Neuronal stem cell (in vitro differentiated cells): ENCODE data around the gene MAP3K7CL.

Source experiments
- DNase-seq: peaks from one replicate; pipeline ENCODE4 v3.0.0-alpha.2; 2013; ENCODE audit warnings: low spot score
- H2AFZ ChIP-seq: one replicate; pipeline ENCODE4 v1.6.1; 2013; ENCODE audit warnings: mild to moderate bottlenecking, low read length, inconsistent platforms
- H2AK5ac ChIP-seq: 2 replicates; pipeline ENCODE4 v1.6.1; 2013; ENCODE audit warnings: low read depth, mild to moderate bottlenecking, inconsistent platforms, low read length, moderate library complexity, mixed read lengths
- H2BK120ac ChIP-seq: 2 replicates; pipeline ENCODE4 v1.6.1; 2013; ENCODE audit warnings: low read depth, mild to moderate bottlenecking, inconsistent platforms, low read length, moderate library complexity, mixed read lengths
- H2BK12ac ChIP-seq: one replicate; pipeline ENCODE4 v1.6.1; 2013; ENCODE audit warnings: low read length, inconsistent platforms
- H2BK15ac ChIP-seq: 2 replicates; pipeline ENCODE4 v1.6.1; 2013; ENCODE audit warnings: mild to moderate bottlenecking, low read length, inconsistent platforms, mixed read lengths
- H2BK5ac ChIP-seq: one replicate; pipeline ENCODE4 v1.6.1; 2013; ENCODE audit warnings: inconsistent platforms, mild to moderate bottlenecking, low read length, moderate library complexity
- H3K14ac ChIP-seq: one replicate; pipeline ENCODE4 v1.6.1; 2013; ENCODE audit warnings: low read length, inconsistent platforms
- H3K18ac ChIP-seq: 2 replicates; pipeline ENCODE4 v1.6.1; 2013; ENCODE audit warnings: low read length, inconsistent platforms
- H3K23ac ChIP-seq: 2 replicates; pipeline ENCODE4 v1.6.1; 2013; ENCODE audit warnings: low read depth, mild to moderate bottlenecking, mixed read lengths, low read length, inconsistent platforms; ENCODE audit not compliant: poor library complexity
- H3K27ac ChIP-seq: replicated peaks from 3 replicates; pipeline ENCODE4 v1.5.1; 2013; ENCODE audit warnings: low read length, inconsistent platforms
- H3K27me3 ChIP-seq, 3 experiments: 2 replicates each; pipeline ENCODE4 v1.6.1; 2013; ENCODE audit warnings: low read length in 3 of 3, mild to moderate bottlenecking in 2 of 3, inconsistent platforms in 1 of 3, low read depth in 1 of 3, mixed read lengths in 1 of 3, moderate library complexity in 1 of 3; ENCODE audit not compliant: control insufficient read depth in 3 of 3, insufficient read depth in 3 of 3
- H3K36me3 ChIP-seq, 2 donors: replicated peaks in 1 of 2; 2 replicates each; pipeline ENCODE4 v1.6.1; 2013; ENCODE audit warnings: low read length in 2 of 2; ENCODE audit not compliant: control insufficient read depth in 2 of 2, insufficient read depth in 2 of 2
- H3K4ac ChIP-seq: 2 replicates; pipeline ENCODE4 v1.6.1; 2013; ENCODE audit warnings: inconsistent platforms, mild to moderate bottlenecking, low read length, moderate library complexity
- H3K4me1 ChIP-seq, 2 donors: 1 replicate in 1 of 2; 2 replicates in 1 of 2; pipeline ENCODE4 v1.6.1; 2013; ENCODE audit warnings: low read length in 2 of 2, low read depth in 1 of 2; ENCODE audit not compliant: control insufficient read depth in 2 of 2, insufficient read depth in 1 of 2
- H3K4me2 ChIP-seq: one replicate; pipeline ENCODE4 v1.6.1; 2013; ENCODE audit warnings: mild to moderate bottlenecking, low read length, inconsistent platforms; ENCODE audit not compliant: insufficient read depth, poor library complexity, severe bottlenecking
- H3K4me3 ChIP-seq, 2 donors: 2 replicates each; pipeline ENCODE4 v1.5.1; 2013; ENCODE audit warnings: low read length in 2 of 2, mild to moderate bottlenecking in 2 of 2, inconsistent platforms in 1 of 2, moderate library complexity in 1 of 2
- H3K79me1 ChIP-seq: one replicate; pipeline ENCODE4 v1.6.1; 2013; ENCODE audit warnings: low read depth, mild to moderate bottlenecking, inconsistent platforms, low read length, moderate library complexity
- H3K9ac ChIP-seq: one replicate; pipeline ENCODE4 v1.6.1; 2013; ENCODE audit warnings: mild to moderate bottlenecking, low read depth, low read length, inconsistent platforms; ENCODE audit not compliant: poor library complexity
- H3K9me3 ChIP-seq, 2 donors: replicated peaks in 1 of 2; 2 replicates each; pipeline versions ENCODE3 to v1.6.1; 2013; ENCODE audit warnings: low read length in 2 of 2, mild to moderate bottlenecking in 2 of 2, inconsistent platforms in 1 of 2, low read depth in 1 of 2, mixed read lengths in 1 of 2, moderate library complexity in 1 of 2; ENCODE audit not compliant: control insufficient read depth in 2 of 2, insufficient read depth in 1 of 2
- H4K8ac ChIP-seq: one replicate; pipeline ENCODE4 v1.6.1; 2013; ENCODE audit warnings: low read depth, mild to moderate bottlenecking, inconsistent platforms, low read length, moderate library complexity
- H4K91ac ChIP-seq: one replicate; pipeline ENCODE4 v1.6.1; 2013; ENCODE audit warnings: low read length, low read depth, mild to moderate bottlenecking, inconsistent platforms; ENCODE audit not compliant: poor library complexity
- WGBS, 2 donors: extraction: QIAGEN DNeasy Blood & Tissue Kit; methylation state at CpG; one replicate each; pipeline ENCODE4 v1.1.7; 2013; ENCODE audit warnings: missing lambda C conversion rate in 2 of 2, mixed read lengths in 1 of 2; ENCODE audit not compliant: insufficient read length in 2 of 2, insufficient replicate concordance in 1 of 2; ENCODE audit errors: extremely low coverage in 2 of 2; 5-methylcytosine and 5-hydroxymethylcytosine counted together

MAP3K7CL gene

GRCh38 chr21:29133796-29134195 lies 3.4 kb downstream of the MAP3K7CL start:
- WGBS, 2 donors: no CpG with 5 or more reads among the region's 5 CpGs

GRCh38 chr21:29135481-29135880 lies 5.0 kb downstream of the MAP3K7CL start:
- H3K23ac ChIP-seq: no peak overlapping the region
- no peak for DNase-seq
- H4K91ac ChIP-seq: no peak overlapping the region
- H3K14ac ChIP-seq: no peak overlapping the region
- H3K4me3 ChIP-seq: no peak overlapping the region
- no peak overlapping the region for H3K27ac ChIP-seq
- H3K4ac ChIP-seq: no peak overlapping the region
- no peak overlapping the region for H3K18ac ChIP-seq
- H3K27me3 ChIP-seq: peaks cover 0 to 5% (median 0%) of the 10 kb centered on the region in 3 experiments
- H3K9ac ChIP-seq: no peak overlapping the region
- H3K79me1 ChIP-seq: no peaks in the 10 kb centered on the region
- no peak overlapping the region for H2BK12ac ChIP-seq
- no peaks in the 10 kb centered on the region for H3K36me3 ChIP-seq
- H2BK5ac ChIP-seq: no peak overlapping the region
- no peak overlapping the region for H2BK15ac ChIP-seq
- no peak overlapping the region for H3K4me2 ChIP-seq
- H2BK120ac ChIP-seq: no peak overlapping the region
- no peaks in the 10 kb centered on the region for H3K4me1 ChIP-seq
- H2AFZ ChIP-seq: no peak overlapping the region
- no peaks in the 10 kb centered on the region for H3K9me3 ChIP-seq
- no peak overlapping the region for H2AK5ac ChIP-seq
- no peak overlapping the region for H4K8ac ChIP-seq

More at GRCh38 chr21:29133796-29134195, 3.4 kb downstream of the MAP3K7CL start:
- no peak overlapping the region for H3K18ac ChIP-seq
- no peak overlapping the region for H2BK15ac ChIP-seq
- H3K23ac ChIP-seq: no peak overlapping the region
- no peak overlapping the region for H4K8ac ChIP-seq
- H3K4me3 ChIP-seq: no peak overlapping the region
- no peak overlapping the region for H3K4ac ChIP-seq
- H3K4me1 ChIP-seq: no peaks in the 10 kb centered on the region
- H3K4me2 ChIP-seq: no peak overlapping the region
- no peaks in the 10 kb centered on the region for H3K36me3 ChIP-seq
- no peak overlapping the region for H3K27ac ChIP-seq
- H3K27me3 ChIP-seq: peaks cover 0 to 5% (median 0%) of the 10 kb centered on the region in 3 experiments
- H2AK5ac ChIP-seq: no peak overlapping the region
- peaks cover 0 to 8% of the 10 kb centered on the region in 2 donors for H3K9me3 ChIP-seq
- H3K79me1 ChIP-seq: no peaks in the 10 kb centered on the region
- H2AFZ ChIP-seq: no peak overlapping the region
- no peak overlapping the region for H2BK120ac ChIP-seq
- no peak for DNase-seq
- no peak overlapping the region for H3K9ac ChIP-seq
- no peak overlapping the region for H4K91ac ChIP-seq
- H2BK5ac ChIP-seq: no peak overlapping the region
- no peak overlapping the region for H3K14ac ChIP-seq
- H2BK12ac ChIP-seq: no peak overlapping the region

GRCh38 chr21:29136033-29136432 lies 5.6 kb downstream of the MAP3K7CL start:
- Histone ChIP-seq H3K23ac (no peak overlapping the region), H2BK5ac (no peak overlapping the region), H2AK5ac (no peak overlapping the region), H4K8ac (no peak overlapping the region), H4K91ac (no peak overlapping the region), H3K9ac (no peak overlapping the region), H3K36me3 (no peaks in the 10 kb centered on the region), H2BK15ac (no peak overlapping the region), H3K18ac (no peak overlapping the region), H3K27me3 (no peaks in the 10 kb centered on the region), H2BK12ac (no peak overlapping the region), H2BK120ac (no peak overlapping the region), H3K4ac (no peak overlapping the region), H3K27ac (no peak overlapping the region), H2AFZ (no peak overlapping the region), H3K4me3 (no peak overlapping the region), H3K79me1 (no peaks in the 10 kb centered on the region), H3K14ac (no peak overlapping the region), H3K4me1 (no peaks in the 10 kb centered on the region), H3K4me2 (no peak overlapping the region), H3K9me3 (no peaks in the 10 kb centered on the region)
- DNase-seq: no peak
- WGBS, 2 donors: no CpG with 5 or more reads among the region's 1 CpG

GRCh38 chr21:29144736-29145353 lies 14.4 kb downstream of the MAP3K7CL start:
- no CpG with 5 or more reads among the region's 2 CpGs for WGBS, 2 donors
- no peak overlapping the region for H3K27ac ChIP-seq

More at GRCh38 chr21:29144736-29145353, 14.4 kb downstream of the MAP3K7CL start:
- no peaks in the 10 kb centered on the region for H3K9me3 ChIP-seq
- H3K4me2 ChIP-seq: no peak overlapping the region
- no peaks in the 10 kb centered on the region for H3K36me3 ChIP-seq
- no peak overlapping the region for H2BK15ac ChIP-seq
- no peak overlapping the region for H2AFZ ChIP-seq
- H3K4me1 ChIP-seq: no peaks in the 10 kb centered on the region
- H2BK5ac ChIP-seq: no peak overlapping the region
- no peak overlapping the region for H3K14ac ChIP-seq
- DNase-seq: no peak
- H3K23ac ChIP-seq: no peak overlapping the region
- no peaks in the 10 kb centered on the region for H3K79me1 ChIP-seq
- H2BK120ac ChIP-seq: no peak overlapping the region
- H4K8ac ChIP-seq: no peak overlapping the region
- no peak overlapping the region for H2BK12ac ChIP-seq
- H3K4ac ChIP-seq: no peak overlapping the region
- H2AK5ac ChIP-seq: no peak overlapping the region
- no peaks in the 10 kb centered on the region for H3K27me3 ChIP-seq
- H3K18ac ChIP-seq: no peak overlapping the region
- no peak overlapping the region for H3K9ac ChIP-seq
- no peak overlapping the region for H3K4me3 ChIP-seq
- H4K91ac ChIP-seq: no peak overlapping the region
